Breast epithelium (tissue), 3 donors: ENCODE measurements around the gene KSR2.

ENCODE experiments used
- POLR2AphosphoS5 ChIP-seq, 3 donors: sonication (generic); formaldehyde crosslinking; IDR thresholded peaks; one replicate each; pipeline ENCODE4 v1.6.1; 2017; ENCODE audit warnings: antibody characterized with exemption in 3 of 3
- TF ChIP-seq, protein P1 (sequence below), 3 donors: fragments of 450-650 bp; IDR thresholded peaks; one replicate each; pipeline ENCODE4 v1.5.1; 2016 to 2017; ENCODE audit warnings: antibody characterized with exemption in 3 of 3, mild to moderate bottlenecking in 3 of 3, moderate library complexity in 3 of 3

- TF ChIP-seq, protein P1, sequence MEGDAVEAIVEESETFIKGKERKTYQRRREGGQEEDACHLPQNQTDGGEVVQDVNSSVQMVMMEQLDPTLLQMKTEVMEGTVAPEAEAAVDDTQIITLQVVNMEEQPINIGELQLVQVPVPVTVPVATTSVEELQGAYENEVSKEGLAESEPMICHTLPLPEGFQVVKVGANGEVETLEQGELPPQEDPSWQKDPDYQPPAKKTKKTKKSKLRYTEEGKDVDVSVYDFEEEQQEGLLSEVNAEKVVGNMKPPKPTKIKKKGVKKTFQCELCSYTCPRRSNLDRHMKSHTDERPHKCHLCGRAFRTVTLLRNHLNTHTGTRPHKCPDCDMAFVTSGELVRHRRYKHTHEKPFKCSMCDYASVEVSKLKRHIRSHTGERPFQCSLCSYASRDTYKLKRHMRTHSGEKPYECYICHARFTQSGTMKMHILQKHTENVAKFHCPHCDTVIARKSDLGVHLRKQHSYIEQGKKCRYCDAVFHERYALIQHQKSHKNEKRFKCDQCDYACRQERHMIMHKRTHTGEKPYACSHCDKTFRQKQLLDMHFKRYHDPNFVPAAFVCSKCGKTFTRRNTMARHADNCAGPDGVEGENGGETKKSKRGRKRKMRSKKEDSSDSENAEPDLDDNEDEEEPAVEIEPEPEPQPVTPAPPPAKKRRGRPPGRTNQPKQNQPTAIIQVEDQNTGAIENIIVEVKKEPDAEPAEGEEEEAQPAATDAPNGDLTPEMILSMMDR (IDR thresholded peaks at IDR 0.05): no peak
- no peak for TF ChIP-seq POLR2AphosphoS5 (IDR thresholded peaks at IDR 0.05)
Observed at GRCh38 chr12:117738233-117738632, 230.6 kb downstream of the KSR2 start.
